SHP77 treated with DMSO at 0.1 percent for 48 hours (cell line): Measurements from ENCODE around the gene DOCK6.

Experiments
- DNase-seq: peaks from one replicate; lab custom pipeline; 2025; lab: John Stamatoyannopoulos, UW

Gene DOCK6

GRCh38 chr19:11225172-11225571, 37.2 kb downstream of the DOCK6 start:
- no peak for DNase-seq

DNA sequence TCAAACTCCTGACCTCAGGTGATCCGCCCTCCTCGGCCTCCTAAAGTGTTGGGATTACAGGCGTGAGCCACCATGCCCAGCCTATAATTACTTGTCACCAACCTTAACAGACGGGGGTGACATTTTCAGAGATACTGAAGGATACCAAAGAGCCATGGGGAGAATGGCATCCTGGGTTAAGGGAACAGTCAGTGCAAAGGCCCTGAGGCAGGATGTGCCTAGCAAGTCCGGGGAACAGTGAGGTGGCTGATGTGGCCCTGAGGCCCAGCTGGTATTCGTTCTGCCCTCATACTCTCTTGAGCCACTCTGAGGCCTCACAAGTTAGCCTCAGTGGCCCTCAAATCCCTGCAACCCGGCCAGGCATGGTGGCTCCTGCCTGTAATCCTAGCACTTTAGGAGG, 37.9 kb downstream of the DOCK6 start:
- no peak for DNase-seq

GRCh38 chr19:11223200-11223599, 39.1 kb downstream of the DOCK6 start:
- no peak for DNase-seq

GRCh38 chr19:11221082-11221598, 41.2 kb downstream of the DOCK6 start:
- DNase-seq: no peak

- no peak for DNase-seq
Measured at GRCh38 chr19:11214387-11214786, 47.9 kb downstream of the DOCK6 start.

DNA sequence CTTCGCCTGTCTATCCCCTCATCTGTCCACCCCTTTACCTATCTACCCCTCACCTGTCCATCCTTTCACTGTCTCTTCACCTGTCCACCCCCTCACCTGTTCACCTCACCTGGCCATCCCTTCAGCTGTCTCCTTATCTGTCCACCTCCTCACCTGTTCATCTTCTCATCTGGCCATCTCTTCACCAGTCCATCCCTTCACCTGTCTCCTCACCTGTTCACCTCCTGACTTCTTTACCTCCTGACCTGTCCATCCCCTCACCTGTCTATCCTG, 51.7 kb downstream of the DOCK6 start:
- DNase-seq: no peak

GRCh38 chr19:11209839-11210655, 52.3 kb downstream of the DOCK6 start:
- DNase-seq: no peak

DNA sequence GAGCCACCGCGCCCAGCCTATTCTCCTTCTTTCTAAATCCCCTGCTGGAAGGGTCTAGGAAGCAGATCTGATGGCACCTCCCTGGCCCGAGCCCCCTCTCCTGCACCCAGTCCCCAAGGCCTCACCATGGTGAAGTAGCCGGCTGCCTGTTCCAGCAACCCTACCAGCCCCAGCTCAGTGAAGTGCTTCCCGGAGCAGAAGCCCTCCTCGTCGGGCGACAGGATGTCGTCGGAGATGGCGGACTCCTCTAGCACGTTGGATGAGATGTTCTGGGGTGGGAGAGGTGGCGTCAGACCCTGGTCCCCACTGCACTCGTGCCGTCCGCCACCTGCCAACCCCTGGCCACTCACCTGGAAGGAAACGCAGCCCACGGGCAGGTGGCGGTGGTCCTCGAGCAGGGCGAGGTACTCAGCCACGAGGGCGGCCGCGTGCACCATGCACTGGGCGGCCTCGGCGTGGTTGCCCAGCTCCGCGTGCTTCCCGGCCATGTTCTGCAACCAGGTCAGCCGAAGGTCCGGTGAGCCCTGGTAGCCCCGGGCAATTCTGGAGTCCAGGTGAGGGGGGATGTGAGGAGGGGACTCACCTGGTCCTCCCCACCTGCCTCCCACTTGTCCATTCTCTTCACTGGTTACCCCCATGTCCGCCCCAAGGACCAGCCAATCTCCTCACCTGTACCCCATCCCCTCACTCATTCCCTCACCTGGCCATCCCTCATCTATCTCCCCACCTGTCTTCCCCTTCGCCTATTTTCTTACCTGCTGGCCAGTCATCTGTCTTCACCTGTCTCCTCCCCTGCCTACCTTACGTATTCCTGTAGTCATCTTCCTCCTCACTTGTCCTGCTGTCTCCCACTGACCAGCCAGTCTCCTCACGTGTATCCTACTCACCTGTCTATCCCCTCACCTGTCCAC, 53.5 kb downstream of the DOCK6 start:
- DNase-seq: no peak

- no peak for DNase-seq
Measured at GRCh38 chr19:11205939-11206570, 56.3 kb downstream of the DOCK6 start.

DNA sequence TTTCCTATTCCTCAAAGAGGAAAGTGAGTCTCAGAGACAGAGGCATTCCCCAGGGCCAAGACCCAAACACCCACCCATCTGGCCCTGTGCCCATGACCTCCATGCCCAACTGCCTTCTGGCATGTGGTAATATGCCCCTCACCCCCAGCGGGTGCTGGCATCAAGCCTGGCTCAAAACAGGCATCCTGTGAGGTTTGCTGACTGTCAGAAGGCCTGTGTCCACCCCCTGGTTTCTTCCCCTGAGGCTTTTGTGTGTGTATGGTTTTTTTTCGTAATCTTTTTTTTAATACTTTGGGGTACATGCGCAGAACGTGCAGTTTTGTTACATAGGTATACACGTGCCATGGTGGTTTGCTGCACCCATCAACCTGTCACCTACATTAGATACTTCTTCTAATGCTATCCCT, 57.4 kb downstream of the DOCK6 start:
- DNase-seq: no peak

DNA sequence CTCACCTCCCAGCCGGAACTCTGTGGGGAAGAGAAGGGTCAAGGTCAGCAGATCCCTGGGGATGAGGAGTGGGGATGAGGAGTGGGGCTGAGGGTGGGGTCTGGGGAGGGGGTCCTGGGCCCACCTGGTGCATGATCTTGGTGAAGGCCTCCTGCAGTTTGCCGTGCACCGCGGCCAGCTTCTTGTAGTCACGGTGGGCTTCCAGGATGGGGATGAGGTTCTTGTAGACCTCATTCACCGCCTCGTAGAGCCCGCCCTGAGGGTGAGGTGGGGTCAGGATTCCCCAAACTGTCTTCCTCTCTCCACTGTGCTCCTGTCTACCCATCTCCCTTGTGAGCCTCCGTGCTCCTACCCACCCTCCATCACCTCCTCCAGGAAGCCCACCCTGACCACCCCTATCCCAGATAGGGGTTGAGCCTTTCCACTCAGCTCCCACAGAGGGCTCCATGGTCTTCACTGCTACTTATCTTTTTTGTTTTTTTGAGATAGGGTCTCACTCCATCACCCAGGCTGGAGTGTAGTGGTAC, 58.2 kb downstream of the DOCK6 start:
- no peak for DNase-seq

- no peak for DNase-seq
Measured at GRCh38 chr19:11203194-11204075, 58.9 kb downstream of the DOCK6 start.

GRCh38 chr19:11202488-11203193, 59.7 kb downstream of the DOCK6 start:
- no peak for DNase-seq

- no peak for DNase-seq
Measured at GRCh38 chr19:11201791-11202190, 60.5 kb downstream of the DOCK6 start.

GRCh38 chr19:11200931-11201330, 61.4 kb downstream of the DOCK6 start:
- DNase-seq: no peak

GRCh38 chr19:11200015-11200574, 62.2 kb downstream of the DOCK6 start:
- DNase-seq: no peak

DNA sequence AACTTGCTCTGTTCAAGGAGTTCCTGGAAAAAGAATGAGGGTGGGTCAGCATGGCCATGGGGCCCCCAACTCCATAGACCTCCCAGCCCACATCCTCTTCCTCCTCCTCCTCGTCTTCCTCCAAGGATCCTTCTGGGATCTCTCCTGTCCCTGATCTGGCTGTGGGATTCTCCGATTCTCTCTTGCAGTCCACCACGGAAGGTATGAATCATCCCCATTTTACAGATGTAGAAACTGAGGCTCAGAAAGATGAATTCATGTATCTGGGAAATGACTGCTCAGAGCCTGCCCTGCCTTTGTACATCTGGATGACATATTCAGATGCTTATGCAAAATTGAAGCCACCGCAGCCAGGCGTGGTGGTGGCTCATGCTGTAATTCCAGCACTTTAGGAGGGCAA, 62.8 kb downstream of the DOCK6 start:
- DNase-seq: no peak

GRCh38 chr19:11198769-11199424, 63.4 kb downstream of the DOCK6 start:
- DNase-seq: no peak

- DNase-seq: no peak
Measured at GRCh38 chr19:11198175-11198534, 64.2 kb downstream of the DOCK6 start.
